Measurements from ENCODE around the gene PSTPIP2. TPM values are rescaled to one million over a fixed set of nuclear protein-coding genes. Genes with fewer than 3 reads are reported as not detected.
A peak's percentile ranks its signal among the peaks of the same experiment; 100 is the strongest.

The PSTPIP2 gene
- total and polyA plus RNA-seq, 2 experiments from 2014 or later = 11.9 to 24.5 TPM

- Histone ChIP-seq H3K4me3 (no peak overlapping the region), H3K27me3 (no peaks in the 10 kb centered on the region), H3K27ac (no peak overlapping the region), H4K20me1 (ENCODE audit: insufficient read depth, poor library complexity, severe bottlenecking) (peaks cover 22% of the 10 kb centered on the region), H3K36me3 (replicated peaks; ENCODE audit: insufficient read depth, low read depth) (no peaks in the 10 kb centered on the region), H3K9me3 (ENCODE audit: low read depth) (no peaks in the 10 kb centered on the region), H3K4me1 (ENCODE audit: insufficient read depth) (no peaks in the 10 kb centered on the region), H2AFZ (no peak overlapping the region), H3K79me2 (peaks cover 65% of the 10 kb centered on the region), H3K4me2 (no peak overlapping the region), H3K9me2 (replicated peaks; ENCODE audit: insufficient read depth) (no peaks in the 10 kb centered on the region)
- no peak for DNase-seq (ENCODE audit: low spot score)
- TF ChIP-seq CTCF (IDR thresholded peaks at IDR 0.05; ENCODE audit: poor library complexity) (no peak), EZH2phosphoT487 (IDR thresholded peaks at IDR 0.05; ENCODE audit: low read depth, severe bottlenecking, unreplicated experiment) (no peak)
- 94% methylated on average over 2 of the region's 2 CpGs for WGBS (ENCODE audit: low lambda C conversion rate, missing lambda C conversion rate)
Observed at GRCh38 chr18:45958027-45958426, 114.0 kb downstream of the PSTPIP2 start.

- Histone ChIP-seq H4K20me1 (ENCODE audit: insufficient read depth, poor library complexity, severe bottlenecking) (peaks cover 22% of the 10 kb centered on the region), H3K36me3 (replicated peaks; ENCODE audit: insufficient read depth, low read depth) (no peaks in the 10 kb centered on the region), H2AFZ (no peak overlapping the region), H3K79me2 (peaks cover 58% of the 10 kb centered on the region), H3K27ac (no peak overlapping the region), H3K4me3 (no peak overlapping the region), H3K4me1 (ENCODE audit: insufficient read depth) (no peaks in the 10 kb centered on the region), H3K4me2 (no peak overlapping the region), H3K27me3 (no peaks in the 10 kb centered on the region), H3K9me2 (replicated peaks; ENCODE audit: insufficient read depth) (no peaks in the 10 kb centered on the region), H3K9me3 (ENCODE audit: low read depth) (no peaks in the 10 kb centered on the region)
- no peak for DNase-seq (ENCODE audit: low spot score)
- TF ChIP-seq EZH2 (IDR thresholded peaks at IDR 0.05; ENCODE audit: borderline replicate concordance) (no peak), CTCF (IDR thresholded peaks at IDR 0.05; ENCODE audit: poor library complexity) (no peak), EZH2phosphoT487 (IDR thresholded peaks at IDR 0.05; ENCODE audit: low read depth, severe bottlenecking, unreplicated experiment) (no peak)
Observed at GRCh38 chr18:45957100-45957499, 115.0 kb downstream of the PSTPIP2 start.

GRCh38 chr18:45954070-45954934, 117.8 kb downstream of the PSTPIP2 start:
- no peaks in the 10 kb centered on the region for H3K9me3 ChIP-seq (ENCODE audit: low read depth)
- no peaks in the 10 kb centered on the region for H3K9me2 ChIP-seq (replicated peaks; ENCODE audit: insufficient read depth)
- 92% methylated on average over 7 of the region's 7 CpGs for WGBS (ENCODE audit: low lambda C conversion rate, missing lambda C conversion rate)
- H2AFZ ChIP-seq = no peak overlapping the region
- DNase-seq (ENCODE audit: low spot score) = peak; percentile 27
- no peak overlapping the region for H3K4me2 ChIP-seq
- no peak for TF ChIP-seq EZH2phosphoT487 (IDR thresholded peaks at IDR 0.05; ENCODE audit: low read depth, severe bottlenecking, unreplicated experiment)
- no peak for TF ChIP-seq CTCF (IDR thresholded peaks at IDR 0.05; ENCODE audit: poor library complexity)
- no peak for TF ChIP-seq EZH2 (IDR thresholded peaks at IDR 0.05; ENCODE audit: borderline replicate concordance)
- H3K36me3 ChIP-seq (replicated peaks; ENCODE audit: insufficient read depth, low read depth) = no peaks in the 10 kb centered on the region
- H3K4me3 ChIP-seq = no peak overlapping the region
- H3K4me1 ChIP-seq (ENCODE audit: insufficient read depth) = no peaks in the 10 kb centered on the region
- peak overlapping the region; percentile 37 for H3K27ac ChIP-seq
- peaks cover 31% of the 10 kb centered on the region for H3K79me2 ChIP-seq
- no peaks in the 10 kb centered on the region for H3K27me3 ChIP-seq
- H4K20me1 ChIP-seq (ENCODE audit: insufficient read depth, poor library complexity, severe bottlenecking) = peaks cover 6% of the 10 kb centered on the region

Data from hepatocyte (in vitro differentiated cells).